Measurements from ENCODE around the gene RAP1GAP2.

GRCh38 chr17:2770129-2770528, 26.1 kb upstream of the RAP1GAP2 start:
- TF ChIP-seq CTCF (conservative IDR thresholded peaks at IDR 0.05) (no peak), ZFX (IDR thresholded peaks at IDR 0.05) (no peak)

All from C4-2B (cell line).